WERI-Rb-1 (cell line): Measurements from ENCODE around the gene PRC1.

ENCODE experiments used
- DNase-seq: peaks from one replicate; pipeline ENCODE4 v3.0.0-alpha.2; 2020
- H3K27ac ChIP-seq: fragments of 250-450 bp; sonication (Bioruptor Pico); 2 replicates; pipeline ENCODE4 v1.5.1; 2020; ENCODE audit warnings: mild to moderate bottlenecking, moderate library complexity
- H3K27me3 ChIP-seq: fragments of 250-450 bp; sonication (Bioruptor Pico); 2 replicates; pipeline ENCODE4 v1.5.1; 2021; ENCODE audit warnings: mild to moderate bottlenecking, low read depth, moderate library complexity; ENCODE audit not compliant: insufficient read depth, severe bottlenecking
- H3K36me3 ChIP-seq: fragments of 250-450 bp; sonication (Bioruptor Pico); 2 replicates; pipeline ENCODE4 v1.5.1; 2020; ENCODE audit warnings: mild to moderate bottlenecking, moderate library complexity
- H3K4me3 ChIP-seq: 2 replicates; pipeline ENCODE4 v1.5.1; 2011; ENCODE audit warnings: low read depth, mild to moderate bottlenecking, control low read depth, low read length
- H3K9me3 ChIP-seq: fragments of 250-450 bp; sonication (Bioruptor Pico); 2 replicates; pipeline ENCODE4 v1.5.1; 2021; ENCODE audit warnings: mild to moderate bottlenecking, moderate library complexity; ENCODE audit not compliant: severe bottlenecking
- TF ChIP-seq, protein P1 (sequence below): IDR thresholded peaks from 2 replicates; pipeline ENCODE4 v1.5.1; 2011; ENCODE audit warnings: low read depth, mild to moderate bottlenecking, control low read depth, inconsistent platforms, low read length

The PRC1 gene

DNA sequence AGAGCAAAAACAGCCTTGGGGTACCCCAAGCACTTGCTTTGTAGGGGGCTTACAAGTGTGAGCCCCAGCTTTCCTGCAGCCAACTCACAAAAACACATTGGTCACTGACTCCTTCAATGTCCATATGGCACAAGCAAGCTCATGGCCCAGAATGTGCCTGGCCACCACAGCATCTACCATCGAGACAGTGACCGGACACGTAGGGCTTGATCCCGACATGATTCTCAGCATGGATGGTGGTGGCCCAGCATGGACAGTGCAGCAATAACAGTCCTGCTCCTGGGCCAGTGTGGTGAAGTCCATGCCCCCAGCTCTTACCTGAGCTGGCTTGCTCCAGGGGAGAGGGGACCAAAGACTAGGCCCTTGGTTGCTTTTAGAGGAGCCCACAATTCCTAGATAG is 53.3 kb downstream of the PRC1 start:
- Histone ChIP-seq H3K36me3 (peaks cover 55% of the 10 kb centered on the region), H3K27ac (no peak overlapping the region), H3K27me3 (no peaks in the 10 kb centered on the region), H3K4me3 (no peak overlapping the region), H3K9me3 (no peaks in the 10 kb centered on the region)
- TF ChIP-seq, protein P1, sequence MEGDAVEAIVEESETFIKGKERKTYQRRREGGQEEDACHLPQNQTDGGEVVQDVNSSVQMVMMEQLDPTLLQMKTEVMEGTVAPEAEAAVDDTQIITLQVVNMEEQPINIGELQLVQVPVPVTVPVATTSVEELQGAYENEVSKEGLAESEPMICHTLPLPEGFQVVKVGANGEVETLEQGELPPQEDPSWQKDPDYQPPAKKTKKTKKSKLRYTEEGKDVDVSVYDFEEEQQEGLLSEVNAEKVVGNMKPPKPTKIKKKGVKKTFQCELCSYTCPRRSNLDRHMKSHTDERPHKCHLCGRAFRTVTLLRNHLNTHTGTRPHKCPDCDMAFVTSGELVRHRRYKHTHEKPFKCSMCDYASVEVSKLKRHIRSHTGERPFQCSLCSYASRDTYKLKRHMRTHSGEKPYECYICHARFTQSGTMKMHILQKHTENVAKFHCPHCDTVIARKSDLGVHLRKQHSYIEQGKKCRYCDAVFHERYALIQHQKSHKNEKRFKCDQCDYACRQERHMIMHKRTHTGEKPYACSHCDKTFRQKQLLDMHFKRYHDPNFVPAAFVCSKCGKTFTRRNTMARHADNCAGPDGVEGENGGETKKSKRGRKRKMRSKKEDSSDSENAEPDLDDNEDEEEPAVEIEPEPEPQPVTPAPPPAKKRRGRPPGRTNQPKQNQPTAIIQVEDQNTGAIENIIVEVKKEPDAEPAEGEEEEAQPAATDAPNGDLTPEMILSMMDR: no peak
- DNase-seq: no peak

DNA sequence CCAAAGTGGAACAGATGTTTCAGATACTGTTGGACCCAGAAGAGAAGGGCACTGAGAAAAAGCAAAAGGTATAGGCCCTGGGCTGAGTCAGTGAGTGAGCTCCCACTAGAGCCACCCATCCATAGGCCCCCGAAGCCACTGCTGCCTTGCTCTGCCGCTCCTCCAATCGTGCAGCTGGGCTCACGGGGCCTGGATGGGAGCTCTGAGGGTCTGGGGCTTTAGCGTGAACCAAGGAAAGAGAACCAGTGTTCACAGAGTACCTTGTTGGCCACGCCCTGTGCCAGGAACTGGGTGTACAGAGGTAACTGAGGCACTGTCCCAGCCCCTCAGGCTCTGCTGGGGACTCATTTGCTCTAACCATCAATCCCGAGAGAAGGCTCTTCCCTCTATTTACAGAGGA is 54.6 kb downstream of the PRC1 start:
- peaks cover 42% of the 10 kb centered on the region for H3K36me3 ChIP-seq
- no peak for DNase-seq

DNA sequence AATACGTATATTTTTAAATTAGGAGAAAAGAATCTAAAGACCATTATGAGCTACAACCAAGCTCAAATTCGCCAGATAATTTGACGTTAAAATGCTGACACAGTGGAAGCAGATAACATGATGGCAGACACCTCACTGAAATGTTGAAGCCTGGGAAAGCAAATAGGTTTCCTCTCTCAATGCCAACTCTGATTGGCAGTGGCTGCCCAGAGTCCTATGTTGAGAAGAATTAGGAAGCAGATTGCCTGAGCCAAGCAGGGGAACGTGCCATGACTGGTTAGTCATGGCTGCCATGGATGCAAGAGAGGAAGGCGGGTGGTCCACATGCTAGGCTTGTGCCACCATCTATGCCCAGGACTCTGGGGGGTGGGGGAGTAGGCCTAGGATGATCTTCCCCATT is 56.1 kb downstream of the PRC1 start:
- Histone ChIP-seq H3K4me3 (no peak overlapping the region), H3K27ac (no peak overlapping the region), H3K36me3 (peaks cover 38% of the 10 kb centered on the region), H3K27me3 (no peaks in the 10 kb centered on the region), H3K9me3 (no peaks in the 10 kb centered on the region)
- TF ChIP-seq, protein P1: no peak
- DNase-seq: no peak

More for the DNA sequence above, 54.6 kb downstream of the PRC1 start:
- TF ChIP-seq, protein P1: no peak
- no peak overlapping the region for H3K27ac ChIP-seq
- H3K9me3 ChIP-seq: no peaks in the 10 kb centered on the region
- H3K4me3 ChIP-seq: no peak overlapping the region
- H3K27me3 ChIP-seq: no peaks in the 10 kb centered on the region

DNA sequence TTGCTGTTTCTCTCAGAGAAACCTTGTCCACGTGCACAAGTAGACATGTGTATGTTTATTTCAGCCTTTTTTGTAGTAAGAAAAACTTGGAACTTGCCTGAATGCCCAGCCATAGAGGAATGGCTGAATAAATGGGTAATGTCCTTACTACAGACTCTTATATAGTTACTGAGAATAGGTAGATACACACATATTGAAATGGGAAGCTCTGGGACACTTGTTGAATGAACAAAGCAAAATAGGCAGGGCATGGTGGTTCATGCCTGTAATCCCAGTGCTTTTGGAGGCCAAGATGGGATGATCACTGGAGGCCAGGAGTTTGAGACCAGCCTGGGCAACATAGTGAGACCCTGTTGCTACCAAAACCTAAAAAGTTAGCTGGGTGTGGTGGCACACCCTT is 57.5 kb downstream of the PRC1 start:
- TF ChIP-seq, protein P1: no peak
- Histone ChIP-seq H3K27me3 (no peaks in the 10 kb centered on the region), H3K4me3 (no peak overlapping the region), H3K27ac (no peak overlapping the region), H3K36me3 (peaks cover 29% of the 10 kb centered on the region), H3K9me3 (no peaks in the 10 kb centered on the region)
- DNase-seq: no peak

DNA sequence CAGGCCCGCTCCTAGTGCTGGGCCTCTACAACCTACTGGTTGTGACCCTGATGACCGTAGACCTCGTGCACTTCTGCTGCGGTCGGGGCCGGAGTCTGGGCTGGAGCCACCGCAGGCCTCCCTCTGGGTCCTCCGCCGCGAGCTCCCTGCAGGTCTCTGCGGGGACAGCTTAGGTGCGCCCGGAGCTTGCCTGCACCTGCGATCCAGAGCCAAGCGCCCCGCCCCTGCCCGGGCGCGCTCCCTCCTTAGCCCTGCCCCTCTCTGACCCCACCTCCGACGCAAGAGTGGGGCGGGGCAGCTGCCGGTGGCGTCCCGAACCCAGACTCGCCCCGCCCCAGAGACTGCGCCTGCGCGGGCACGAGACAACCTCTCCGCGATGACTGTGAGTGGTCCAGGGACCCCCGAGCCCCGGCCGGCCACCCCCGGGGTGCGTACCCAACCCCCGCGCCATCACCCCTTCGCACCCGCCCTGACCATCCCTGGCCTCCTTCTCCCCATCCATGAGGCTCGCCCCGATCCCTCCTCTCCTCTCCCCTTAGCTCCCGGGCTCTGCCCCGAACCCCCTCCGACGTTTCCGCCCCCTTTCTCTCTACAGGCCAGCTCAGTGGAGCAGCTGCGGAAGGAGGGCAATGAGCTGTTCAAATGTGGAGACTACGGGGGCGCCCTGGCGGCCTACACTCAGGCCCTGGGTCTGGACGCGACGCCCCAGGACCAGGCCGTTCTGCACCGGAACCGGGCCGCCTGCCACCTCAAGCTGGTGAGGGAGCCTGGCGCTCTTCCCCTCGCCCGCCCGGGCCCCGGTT is 59.2 kb downstream of the PRC1 start, which contains the start of gene UNC45A:
UNC45A (plus strand) TSS at position 337 of the 803 bp plus-strand sequence; CDS start at position 377, 40 bp downstream.
- H3K27ac ChIP-seq: no peak within 1 kb of the TSS
- TF ChIP-seq, protein P1: no peak
- H3K9me3 ChIP-seq: no peaks in the 10 kb centered on the region

More for the DNA sequence above, 59.2 kb downstream of the PRC1 start, which contains the start of gene UNC45A:
- DNase-seq: peak; percentile 92
- H3K4me3 ChIP-seq: peak within 1 kb of the TSS; percentile 72
- H3K27me3 ChIP-seq: no peaks in the 10 kb centered on the region
- peaks cover 19% of the 10 kb centered on the region for H3K36me3 ChIP-seq
